Liver (tissue), 9 donors: Measurements from ENCODE around the gene ANGPTL4. TPM values are rescaled to one million over a fixed set of nuclear protein-coding genes. Genes with fewer than 3 reads are reported as not detected.

Experiments
- DNase-seq: peaks from one replicate; pipeline ENCODE4 v3.0.0-alpha.2; 2017; ENCODE audit warnings: low spot score
- H3K27ac ChIP-seq, 2 donors: one replicate each; pipeline ENCODE4 v1.7.0; 2013; ENCODE audit warnings: inconsistent platforms in 2 of 2, low read length in 2 of 2, control low read depth in 1 of 2, low read depth in 1 of 2, mild to moderate bottlenecking in 1 of 2
- H3K27me3 ChIP-seq, 4 donors: one replicate each; pipeline versions ENCODE4 v1.6.1 to v1.7.0; 2013; ENCODE audit warnings: low read length in 3 of 4, inconsistent platforms in 1 of 4, mild to moderate bottlenecking in 1 of 4, moderate library complexity in 1 of 4; ENCODE audit not compliant: control insufficient read depth in 4 of 4, insufficient read depth in 4 of 4
- H3K36me3 ChIP-seq, 4 donors: one replicate each; pipeline versions ENCODE4 v1.6.1 to v1.7.0; 2013; ENCODE audit warnings: low read length in 3 of 4, mild to moderate bottlenecking in 3 of 4, low read depth in 1 of 4, moderate library complexity in 1 of 4; ENCODE audit not compliant: control insufficient read depth in 4 of 4, insufficient read depth in 3 of 4
- H3K4me1 ChIP-seq, 4 donors: one replicate each; pipeline versions ENCODE4 v1.6.1 to v1.7.0; 2013; ENCODE audit warnings: low read length in 3 of 4, mild to moderate bottlenecking in 3 of 4, moderate library complexity in 1 of 4; ENCODE audit not compliant: control insufficient read depth in 4 of 4, insufficient read depth in 4 of 4
- H3K4me3 ChIP-seq, 3 donors: one replicate each; pipeline versions ENCODE4 v1.6.1 to v1.7.0; 2013; ENCODE audit warnings: low read length in 3 of 3, control low read depth in 1 of 3, low read depth in 1 of 3, mild to moderate bottlenecking in 1 of 3
- H3K9ac ChIP-seq, 2 donors: one replicate each; pipeline ENCODE4 v1.7.0; 2013; ENCODE audit warnings: low read length in 2 of 2, mild to moderate bottlenecking in 2 of 2, moderate library complexity in 2 of 2, control low read depth in 1 of 2, low read depth in 1 of 2
- H3K9me3 ChIP-seq, 4 donors: one replicate each; pipeline versions ENCODE4 v1.6.1 to v1.7.0; 2013; ENCODE audit warnings: low read length in 3 of 4; ENCODE audit not compliant: control insufficient read depth in 4 of 4
- FOXA1 ChIP-seq: IDR thresholded peaks from 2 replicates; pipeline ENCODE4 v1.6.1; 2016; ENCODE audit warnings: antibody characterized with exemption
- FOXA2 ChIP-seq: IDR thresholded peaks from 2 replicates; pipeline ENCODE4 v1.6.1; 2016; ENCODE audit warnings: antibody characterized with exemption
- GABPA ChIP-seq, 2 donors: IDR thresholded peaks in 1 of 2; conservative IDR thresholded peaks in 1 of 2; 2 replicates each; pipeline ENCODE4 v1.6.1; 2016; ENCODE audit warnings: antibody characterized with exemption in 2 of 2, mild to moderate bottlenecking in 1 of 2, moderate library complexity in 1 of 2
- JUND ChIP-seq, 2 donors: IDR thresholded peaks; 2 replicates each; pipeline ENCODE4 v1.6.1; 2016; ENCODE audit warnings: antibody characterized with exemption in 2 of 2
- NR2F2 ChIP-seq: IDR thresholded peaks from 2 replicates; pipeline ENCODE4 v1.6.1; 2016; ENCODE audit warnings: antibody characterized with exemption
- RAD21 ChIP-seq, 2 donors: IDR thresholded peaks; 2 replicates each; pipeline ENCODE4 v1.6.1; 2016; ENCODE audit warnings: antibody characterized with exemption in 2 of 2, mild to moderate bottlenecking in 2 of 2
- RXRA ChIP-seq, 2 donors: IDR thresholded peaks; 2 replicates each; pipeline ENCODE4 v1.6.1; 2017 to 2018; ENCODE audit warnings: antibody characterized with exemption in 2 of 2, mild to moderate bottlenecking in 1 of 2
- SP1 ChIP-seq: IDR thresholded peaks from 2 replicates; pipeline ENCODE4 v1.6.1; 2018; ENCODE audit warnings: antibody characterized with exemption, mild to moderate bottlenecking
- YY1 ChIP-seq: IDR thresholded peaks from 2 replicates; pipeline ENCODE4 v1.6.1; 2016; ENCODE audit warnings: antibody characterized with exemption, mild to moderate bottlenecking
- WGBS: extraction: QIAGEN DNeasy Blood & Tissue Kit; methylation state at CpG from one replicate; pipeline ENCODE4 v1.1.7; 2013; 5-methylcytosine and 5-hydroxymethylcytosine counted together
- polyA plus RNA-seq, 2 donors: library from polyadenylated mRNA; stranded (reverse) in 1 of 2; unstranded in 1 of 2; fragments of 200-250 nt in 1 of 2; fragments of >200 nt in 1 of 2; fragmentation: Nextera tagmentation in 1 of 2; extraction: Ambion mirVana in 1 of 2; gene quantifications; one replicate each; pipeline versions ENCODE4 v1.2.1 to v1.2.3, GENCODE V29; 2013 to 2015
- total RNA-seq, 2 donors: library from RNA; depleted of rRNA; stranded (reverse); fragments of >200 nt; gene quantifications; one replicate each; pipeline ENCODE4 v1.2.3, GENCODE V29; 2014
- TF ChIP-seq, protein P1 (sequence below): IDR thresholded peaks from 2 replicates; pipeline ENCODE4 v1.6.1; 2016; ENCODE audit warnings: antibody characterized with exemption, mild to moderate bottlenecking
- TF ChIP-seq, protein P2 (sequence below): IDR thresholded peaks from 2 replicates; pipeline ENCODE4 v1.6.1; 2016; ENCODE audit warnings: antibody characterized with exemption
- TF ChIP-seq, protein P3 (sequence below): IDR thresholded peaks from 2 replicates; pipeline ENCODE4 v1.6.1; 2016; ENCODE audit warnings: antibody characterized with exemption
- TF ChIP-seq, protein P4 (sequence below): IDR thresholded peaks from 2 replicates; pipeline ENCODE4 v1.6.1; 2016; ENCODE audit warnings: antibody characterized with exemption
- TF ChIP-seq, protein P5 (sequence below): fragments of 150-350 bp; IDR thresholded peaks from 2 replicates; pipeline ENCODE4 v1.5.1; 2017; ENCODE audit warnings: improper control_type of control experiment, low read depth, low read length; ENCODE audit not compliant: missing input control
- donor health status: healthy.
- donor health status: healthy.
- donor health status: healthy.
- donor health status: healthy.
- donor health status: healthy.

The ANGPTL4 gene
- total and polyA plus RNA-seq, 4 donors: 0.65 to 144 (median 71.6) TPM

DNA sequence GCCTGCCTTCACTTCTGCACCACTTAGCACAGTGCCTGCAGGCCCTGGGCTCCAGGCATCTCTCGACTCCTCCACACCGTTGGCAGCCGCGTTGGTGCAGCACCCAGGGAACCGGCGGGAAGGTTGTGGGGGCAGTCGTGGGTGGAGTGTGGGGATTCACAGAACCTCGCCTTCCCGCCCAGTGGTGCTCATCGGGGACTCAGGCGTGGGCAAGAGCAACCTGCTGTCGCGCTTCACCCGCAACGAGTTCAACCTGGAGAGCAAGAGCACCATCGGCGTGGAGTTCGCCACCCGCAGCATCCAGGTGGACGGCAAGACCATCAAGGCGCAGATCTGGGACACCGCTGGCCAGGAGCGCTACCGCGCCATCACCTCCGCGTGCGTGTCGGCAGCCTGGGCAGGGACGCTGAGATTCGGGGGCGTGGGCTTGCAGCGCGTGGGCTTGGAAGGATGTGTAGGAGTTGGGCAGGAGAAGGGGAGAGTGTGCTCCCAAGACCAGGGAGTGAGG, 35.8 kb downstream of the ANGPTL4 start:
- H3K4me1 ChIP-seq: peaks cover 0 to 23% (median 12%) of the 10 kb centered on the region in 4 donors
- no peak overlapping the region for H3K9ac ChIP-seq
- WGBS: 95% methylated on average over 34 of the region's 34 CpGs
- DNase-seq: no peak
- H3K27ac ChIP-seq: no peak overlapping the region
- no peaks in the 10 kb centered on the region for H3K9me3 ChIP-seq
- H3K27me3 ChIP-seq: no peaks in the 10 kb centered on the region
- H3K36me3 ChIP-seq: peaks cover 9 to 35% (median 19%) of the 10 kb centered on the region in 4 donors
- TF ChIP-seq JUND (IDR thresholded peaks at IDR 0.05) (no peak), GABPA (IDR thresholded peaks at IDR 0.05 in 1 of 2, conservative IDR thresholded peaks at IDR 0.05 in 1 of 2) (no peak), RXRA (IDR thresholded peaks at IDR 0.05) (no peak)
- TF ChIP-seq, protein P1, sequence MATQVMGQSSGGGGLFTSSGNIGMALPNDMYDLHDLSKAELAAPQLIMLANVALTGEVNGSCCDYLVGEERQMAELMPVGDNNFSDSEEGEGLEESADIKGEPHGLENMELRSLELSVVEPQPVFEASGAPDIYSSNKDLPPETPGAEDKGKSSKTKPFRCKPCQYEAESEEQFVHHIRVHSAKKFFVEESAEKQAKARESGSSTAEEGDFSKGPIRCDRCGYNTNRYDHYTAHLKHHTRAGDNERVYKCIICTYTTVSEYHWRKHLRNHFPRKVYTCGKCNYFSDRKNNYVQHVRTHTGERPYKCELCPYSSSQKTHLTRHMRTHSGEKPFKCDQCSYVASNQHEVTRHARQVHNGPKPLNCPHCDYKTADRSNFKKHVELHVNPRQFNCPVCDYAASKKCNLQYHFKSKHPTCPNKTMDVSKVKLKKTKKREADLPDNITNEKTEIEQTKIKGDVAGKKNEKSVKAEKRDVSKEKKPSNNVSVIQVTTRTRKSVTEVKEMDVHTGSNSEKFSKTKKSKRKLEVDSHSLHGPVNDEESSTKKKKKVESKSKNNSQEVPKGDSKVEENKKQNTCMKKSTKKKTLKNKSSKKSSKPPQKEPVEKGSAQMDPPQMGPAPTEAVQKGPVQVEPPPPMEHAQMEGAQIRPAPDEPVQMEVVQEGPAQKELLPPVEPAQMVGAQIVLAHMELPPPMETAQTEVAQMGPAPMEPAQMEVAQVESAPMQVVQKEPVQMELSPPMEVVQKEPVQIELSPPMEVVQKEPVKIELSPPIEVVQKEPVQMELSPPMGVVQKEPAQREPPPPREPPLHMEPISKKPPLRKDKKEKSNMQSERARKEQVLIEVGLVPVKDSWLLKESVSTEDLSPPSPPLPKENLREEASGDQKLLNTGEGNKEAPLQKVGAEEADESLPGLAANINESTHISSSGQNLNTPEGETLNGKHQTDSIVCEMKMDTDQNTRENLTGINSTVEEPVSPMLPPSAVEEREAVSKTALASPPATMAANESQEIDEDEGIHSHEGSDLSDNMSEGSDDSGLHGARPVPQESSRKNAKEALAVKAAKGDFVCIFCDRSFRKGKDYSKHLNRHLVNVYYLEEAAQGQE: no peak
- TF ChIP-seq, protein P2, sequence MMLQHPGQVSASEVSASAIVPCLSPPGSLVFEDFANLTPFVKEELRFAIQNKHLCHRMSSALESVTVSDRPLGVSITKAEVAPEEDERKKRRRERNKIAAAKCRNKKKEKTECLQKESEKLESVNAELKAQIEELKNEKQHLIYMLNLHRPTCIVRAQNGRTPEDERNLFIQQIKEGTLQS: no peak
- H3K4me3 ChIP-seq: no peak overlapping the region

DNA sequence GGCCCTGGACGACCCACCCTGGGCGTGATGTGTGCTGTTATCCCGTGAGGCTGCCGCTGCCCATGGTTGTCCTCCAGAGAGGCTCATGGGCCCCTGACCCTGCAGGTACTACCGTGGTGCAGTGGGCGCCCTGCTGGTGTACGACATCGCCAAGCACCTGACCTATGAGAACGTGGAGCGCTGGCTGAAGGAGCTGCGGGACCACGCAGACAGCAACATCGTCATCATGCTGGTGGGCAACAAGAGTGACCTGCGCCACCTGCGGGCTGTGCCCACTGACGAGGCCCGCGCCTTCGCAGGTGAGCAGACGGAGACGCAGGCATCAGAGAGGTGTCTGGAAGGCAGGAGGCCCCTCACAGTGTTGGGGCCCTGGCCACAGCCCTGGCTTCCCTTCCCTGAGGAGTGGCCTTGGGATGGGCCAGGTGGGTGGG, 38.0 kb downstream of the ANGPTL4 start:
- TF ChIP-seq, protein P3, sequence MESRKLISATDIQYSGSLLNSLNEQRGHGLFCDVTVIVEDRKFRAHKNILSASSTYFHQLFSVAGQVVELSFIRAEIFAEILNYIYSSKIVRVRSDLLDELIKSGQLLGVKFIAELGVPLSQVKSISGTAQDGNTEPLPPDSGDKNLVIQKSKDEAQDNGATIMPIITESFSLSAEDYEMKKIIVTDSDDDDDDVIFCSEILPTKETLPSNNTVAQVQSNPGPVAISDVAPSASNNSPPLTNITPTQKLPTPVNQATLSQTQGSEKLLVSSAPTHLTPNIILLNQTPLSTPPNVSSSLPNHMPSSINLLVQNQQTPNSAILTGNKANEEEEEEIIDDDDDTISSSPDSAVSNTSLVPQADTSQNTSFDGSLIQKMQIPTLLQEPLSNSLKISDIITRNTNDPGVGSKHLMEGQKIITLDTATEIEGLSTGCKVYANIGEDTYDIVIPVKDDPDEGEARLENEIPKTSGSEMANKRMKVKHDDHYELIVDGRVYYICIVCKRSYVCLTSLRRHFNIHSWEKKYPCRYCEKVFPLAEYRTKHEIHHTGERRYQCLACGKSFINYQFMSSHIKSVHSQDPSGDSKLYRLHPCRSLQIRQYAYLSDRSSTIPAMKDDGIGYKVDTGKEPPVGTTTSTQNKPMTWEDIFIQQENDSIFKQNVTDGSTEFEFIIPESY: no peak
- TF ChIP-seq, protein P4, sequence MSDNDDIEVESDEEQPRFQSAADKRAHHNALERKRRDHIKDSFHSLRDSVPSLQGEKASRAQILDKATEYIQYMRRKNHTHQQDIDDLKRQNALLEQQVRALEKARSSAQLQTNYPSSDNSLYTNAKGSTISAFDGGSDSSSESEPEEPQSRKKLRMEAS: no peak
- TF ChIP-seq YY1: no peak
- TF ChIP-seq GABPA (IDR thresholded peaks at IDR 0.05 in 1 of 2, conservative IDR thresholded peaks at IDR 0.05 in 1 of 2): no peak
- no peak for TF ChIP-seq FOXA1
- TF ChIP-seq, protein P2: no peak
- no peak for TF ChIP-seq SP1
- no peak for TF ChIP-seq RXRA (IDR thresholded peaks at IDR 0.05)
- no peak for TF ChIP-seq FOXA2
- no peak for TF ChIP-seq RAD21 (IDR thresholded peaks at IDR 0.05)
- TF ChIP-seq, protein P1: no peak
- TF ChIP-seq, protein P5, sequence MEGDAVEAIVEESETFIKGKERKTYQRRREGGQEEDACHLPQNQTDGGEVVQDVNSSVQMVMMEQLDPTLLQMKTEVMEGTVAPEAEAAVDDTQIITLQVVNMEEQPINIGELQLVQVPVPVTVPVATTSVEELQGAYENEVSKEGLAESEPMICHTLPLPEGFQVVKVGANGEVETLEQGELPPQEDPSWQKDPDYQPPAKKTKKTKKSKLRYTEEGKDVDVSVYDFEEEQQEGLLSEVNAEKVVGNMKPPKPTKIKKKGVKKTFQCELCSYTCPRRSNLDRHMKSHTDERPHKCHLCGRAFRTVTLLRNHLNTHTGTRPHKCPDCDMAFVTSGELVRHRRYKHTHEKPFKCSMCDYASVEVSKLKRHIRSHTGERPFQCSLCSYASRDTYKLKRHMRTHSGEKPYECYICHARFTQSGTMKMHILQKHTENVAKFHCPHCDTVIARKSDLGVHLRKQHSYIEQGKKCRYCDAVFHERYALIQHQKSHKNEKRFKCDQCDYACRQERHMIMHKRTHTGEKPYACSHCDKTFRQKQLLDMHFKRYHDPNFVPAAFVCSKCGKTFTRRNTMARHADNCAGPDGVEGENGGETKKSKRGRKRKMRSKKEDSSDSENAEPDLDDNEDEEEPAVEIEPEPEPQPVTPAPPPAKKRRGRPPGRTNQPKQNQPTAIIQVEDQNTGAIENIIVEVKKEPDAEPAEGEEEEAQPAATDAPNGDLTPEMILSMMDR: no peak
- TF ChIP-seq NR2F2: no peak
- no peak for DNase-seq
- Histone ChIP-seq H3K9ac (no peak overlapping the region), H3K27me3 (no peaks in the 10 kb centered on the region), H3K36me3 (peaks cover 12 to 39% (median 19%) of the 10 kb centered on the region in 4 donors), H3K9me3 (no peaks in the 10 kb centered on the region), H3K27ac (no peak overlapping the region), H3K4me1 (peaks cover 0 to 10% (median 3%) of the 10 kb centered on the region in 4 donors), H3K4me3 (no peak overlapping the region)
- WGBS: 95% methylated on average over 21 of the region's 21 CpGs
